Measurements from ENCODE around the gene VPS26A. TPM values are rescaled to one million over a fixed set of nuclear protein-coding genes. Genes with fewer than 3 reads are reported as not detected.

The VPS26A gene
- total RNA-seq, 2 experiments from 2014 or later, result 32.8 to 33.0 TPM

GRCh38 chr10:69176823-69177222 lies 52.8 kb downstream of the VPS26A start:
- no peaks in the 10 kb centered on the region for H3K27me3 ChIP-seq (ENCODE audit: control insufficient read depth in 1 of 2, insufficient read depth in 2 of 2, low read length in 2 of 2)
- H3K36me3 Mint-ChIP-seq (ENCODE audit: low read depth), result peaks cover 24% of the 10 kb centered on the region
- no peak overlapping the region for H3K27ac Mint-ChIP-seq
- intact Hi-C loops (cut with DNase I, micrococcal nuclease), result loop anchor here in 1 of 2 experiments (5.0 kb wide), 1 partner anchor 185 kb away; no protein-coding TSS in a partner anchor
- no peak for ATAC-seq (ENCODE audit: poor library complexity)
- no peak for TF ChIP-seq CTCF (IDR thresholded peaks at IDR 0.05)
- ChIA-PET POLR2A (no interaction called here), CTCF (no interaction called here)
- H3K4me1 ChIP-seq (ENCODE audit: insufficient read depth, low read length), result peaks cover 21% of the 10 kb centered on the region
- H3K4me3 ChIP-seq (ENCODE audit: low read length), result no peak overlapping the region
- H3K4me3 Mint-ChIP-seq, result peak overlapping the region; percentile 30
- no peaks in the 10 kb centered on the region for H3K9me3 Mint-ChIP-seq
- no peaks in the 10 kb centered on the region for H3K36me3 ChIP-seq (ENCODE audit: insufficient read depth, low read length)
- H3K27ac ChIP-seq (ENCODE audit: low read depth in 1 of 2, low read length in 2 of 2), result no peak overlapping the region
- no peaks in the 10 kb centered on the region for H3K9me3 ChIP-seq (ENCODE audit: control insufficient read depth in 1 of 2, insufficient read depth in 1 of 2, low read length in 2 of 2)
- H3K4me1 Mint-ChIP-seq (ENCODE audit: low read depth), result peaks cover 29% of the 10 kb centered on the region
- H3K27me3 Mint-ChIP-seq, result no peaks in the 10 kb centered on the region
- no peak for DNase-seq

GRCh38 chr10:69179089-69179742 lies 55.2 kb downstream of the VPS26A start:
- peak overlapping the region; percentile 98 for H3K4me3 Mint-ChIP-seq
- peaks cover 33% of the 10 kb centered on the region for H3K36me3 Mint-ChIP-seq (ENCODE audit: low read depth)
- H3K9me3 ChIP-seq (ENCODE audit: control insufficient read depth in 1 of 2, insufficient read depth in 1 of 2, low read length in 2 of 2), result no peaks in the 10 kb centered on the region
- H3K27ac ChIP-seq (ENCODE audit: low read depth in 1 of 2, low read length in 2 of 2), result peak overlapping the region; percentile 94 to 95
- no peaks in the 10 kb centered on the region for H3K9me3 Mint-ChIP-seq
- H3K4me3 ChIP-seq (ENCODE audit: low read length), result peak overlapping the region; percentile 83
- H3K4me1 Mint-ChIP-seq (ENCODE audit: low read depth), result peaks cover 44% of the 10 kb centered on the region
- H3K27ac Mint-ChIP-seq, result peak overlapping the region; percentile 100
- peaks cover 21% of the 10 kb centered on the region for H3K4me1 ChIP-seq (ENCODE audit: insufficient read depth, low read length)
- ChIA-PET CTCF (interaction anchor here (1.1 kb wide), 1 partner anchor 229 kb away, joined by 4 read pairs; no protein-coding TSS in a partner anchor), POLR2A (interaction anchor here (1.0 to 2.0 kb wide), 10 partner anchors 14 to 847 kb away, joined by 3 to 11 read pairs (median 3); partner anchors contain the start of genes HNRNPH3, PBLD and STOX1)
- ATAC-seq (ENCODE audit: poor library complexity) (peak; percentile 72), DNase-seq (peak in 12 of 14 experiments; percentile 2 to 85 (median 24))
- no peaks in the 10 kb centered on the region for H3K27me3 Mint-ChIP-seq
- no peak for TF ChIP-seq CTCF (IDR thresholded peaks at IDR 0.05)
- peaks cover 11% of the 10 kb centered on the region for H3K36me3 ChIP-seq (ENCODE audit: insufficient read depth, low read length)
- no peaks in the 10 kb centered on the region for H3K27me3 ChIP-seq (ENCODE audit: control insufficient read depth in 1 of 2, insufficient read depth in 2 of 2, low read length in 2 of 2)
- intact Hi-C loops (cut with DNase I, micrococcal nuclease), result loop anchor here (2.0 to 5.0 kb wide), 2 partner anchors 86 to 187 kb away; no protein-coding TSS in a partner anchor

DNA sequence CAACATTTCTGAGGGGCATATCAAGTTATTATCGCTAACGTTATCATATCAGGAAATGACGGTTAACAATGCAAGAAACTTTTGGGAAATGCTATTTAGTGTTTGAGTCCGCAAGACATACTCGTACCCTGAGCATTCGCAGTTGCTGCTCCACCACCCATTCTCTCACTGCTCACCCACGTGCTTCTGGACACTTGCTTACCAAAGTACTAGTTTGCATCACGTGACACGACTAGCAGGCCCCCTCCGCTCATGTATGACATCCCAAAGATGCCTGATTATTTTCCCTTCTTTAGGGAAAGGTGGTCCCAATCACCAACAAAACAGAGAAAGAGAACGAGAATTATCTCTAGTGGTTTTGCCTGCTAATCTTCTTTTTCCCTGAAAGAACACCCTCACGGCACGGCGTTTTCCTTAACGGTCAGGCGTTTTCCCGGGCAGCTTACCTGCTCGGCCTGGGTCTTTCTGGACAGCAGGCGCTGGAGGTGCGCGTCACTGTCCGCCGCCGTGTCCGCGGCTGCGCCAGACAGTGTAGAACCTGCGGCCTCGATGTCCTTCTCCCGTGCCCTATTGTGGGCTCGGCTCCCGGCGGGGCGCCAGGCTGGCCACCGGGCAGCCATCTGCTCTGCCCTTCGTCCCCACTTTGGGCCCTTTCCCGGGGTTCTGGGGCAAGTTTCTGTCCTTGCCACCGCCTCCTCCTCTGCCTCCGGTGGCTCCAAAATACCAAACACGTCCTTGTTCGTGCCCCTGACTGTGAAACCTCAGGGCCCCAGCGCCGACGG lies 56.0 kb downstream of the VPS26A start, which contains the start of gene SUPV3L1:
Gene SUPV3L1 (plus strand): TSS at position 492 of the 782 bp plus-strand sequence. CDS start 58 bp downstream, at position 550.
- ATAC-seq (ENCODE audit: poor library complexity), result peak; percentile 69
- peak within 1 kb of the TSS; percentile 100 for H3K27ac Mint-ChIP-seq
- intact Hi-C loops (cut with DNase I, micrococcal nuclease), result loop anchor here (1.0 to 10.0 kb wide), 9 partner anchors 42 to 653 kb away; partner anchors contain the start of genes VPS26A (in 2 of the 2), CCAR1 (in 1 of the 2), DDX21 (in 1 of the 2) and HKDC1 (in 1 of the 2)
- H3K9me3 ChIP-seq (ENCODE audit: control insufficient read depth in 1 of 2, insufficient read depth in 1 of 2, low read length in 2 of 2), result no peaks in the 10 kb centered on the region
- DNase-seq, result peak; percentile 75 to 95 (median 81)
- peak within 1 kb of the TSS; percentile 98 for H3K4me3 Mint-ChIP-seq
- CTCF ChIA-PET, result interaction anchor here (1.1 kb wide), 1 partner anchor 228 kb away, joined by 4 read pairs; no protein-coding TSS in a partner anchor
- no peak for TF ChIP-seq CTCF (IDR thresholded peaks at IDR 0.05)
- H3K4me3 ChIP-seq (ENCODE audit: low read length), result peak within 1 kb of the TSS; percentile 83
- peaks cover 21% of the 10 kb centered on the region for H3K4me1 ChIP-seq (ENCODE audit: insufficient read depth, low read length)
- peaks cover 15% of the 10 kb centered on the region for H3K36me3 ChIP-seq (ENCODE audit: insufficient read depth, low read length)
- POLR2A ChIA-PET, result interaction anchor here (0.5 to 2.0 kb wide), 11 partner anchors 14 to 847 kb away, joined by 3 to 11 read pairs (median 3); partner anchors contain the start of genes HNRNPH3 and PBLD
- no peaks in the 10 kb centered on the region for H3K27me3 Mint-ChIP-seq
- H3K27me3 ChIP-seq (ENCODE audit: control insufficient read depth in 1 of 2, insufficient read depth in 2 of 2, low read length in 2 of 2), result no peaks in the 10 kb centered on the region
- H3K36me3 Mint-ChIP-seq (ENCODE audit: low read depth), result peaks cover 39% of the 10 kb centered on the region
- no peaks in the 10 kb centered on the region for H3K9me3 Mint-ChIP-seq
- H3K27ac ChIP-seq (ENCODE audit: low read depth in 1 of 2, low read length in 2 of 2), result peak within 1 kb of the TSS; percentile 94 to 95
- H3K4me1 Mint-ChIP-seq (ENCODE audit: low read depth), result peaks cover 50% of the 10 kb centered on the region
